HG02763 (cell line): ENCODE measurements around the gene SOBP.

Experiments used
- ATAC-seq: cut with Tn5 transposase; IDR thresholded peaks from one replicate; pipeline ENCODE4 v1.9.1; 2021; ENCODE audit warnings: mild to moderate bottlenecking, moderate library complexity; ENCODE audit not compliant: unreplicated experiment

SOBP gene

GRCh38 chr6:107674995-107675738, 185.2 kb downstream of the SOBP start:
- ATAC-seq = peak; percentile 92

- no peak for ATAC-seq
Observed at GRCh38 chr6:107676042-107676441, 186.1 kb downstream of the SOBP start.

- ATAC-seq = no peak
Observed at GRCh38 chr6:107677399-107677798, 187.5 kb downstream of the SOBP start.

- no peak for ATAC-seq
Observed at GRCh38 chr6:107679457-107679856, 189.5 kb downstream of the SOBP start.

- no peak for ATAC-seq
Observed at GRCh38 chr6:107682721-107683120, 192.8 kb downstream of the SOBP start.

- ATAC-seq = no peak
Observed at GRCh38 chr6:107683183-107683582, 193.3 kb downstream of the SOBP start.

- ATAC-seq = no peak
Observed at GRCh38 chr6:107684996-107685395, 195.1 kb downstream of the SOBP start.

- ATAC-seq = no peak
Observed at GRCh38 chr6:107689190-107689589, 199.3 kb downstream of the SOBP start.

GRCh38 chr6:107689951-107690642, 200.2 kb downstream of the SOBP start:
- ATAC-seq = no peak

GRCh38 chr6:107690643-107691061, 200.7 kb downstream of the SOBP start:
- ATAC-seq = no peak

- ATAC-seq = no peak
Observed at GRCh38 chr6:107691062-107691751, 201.3 kb downstream of the SOBP start.

GRCh38 chr6:107692351-107692750, 202.4 kb downstream of the SOBP start:
- ATAC-seq = no peak

- ATAC-seq = no peak
Observed at GRCh38 chr6:107695061-107695720, 205.3 kb downstream of the SOBP start.

GRCh38 chr6:107697682-107698081, 207.8 kb downstream of the SOBP start:
- no peak for ATAC-seq

- ATAC-seq = no peak
Observed at GRCh38 chr6:107698146-107698545, 208.2 kb downstream of the SOBP start.

GRCh38 chr6:107699254-107699653, 209.3 kb downstream of the SOBP start:
- no peak for ATAC-seq

GRCh38 chr6:107699697-107700325, 209.9 kb downstream of the SOBP start:
- no peak for ATAC-seq

- no peak for ATAC-seq
Observed at GRCh38 chr6:107703606-107704005, 213.7 kb downstream of the SOBP start.

GRCh38 chr6:107704347-107705013, 214.6 kb downstream of the SOBP start:
- ATAC-seq = no peak

GRCh38 chr6:107706516-107707115, 216.7 kb downstream of the SOBP start:
- no peak for ATAC-seq
